ENCODE data around the gene SCCPDH. TPM values are rescaled to one million over a fixed set of nuclear protein-coding genes. Genes with fewer than 3 reads are reported as not detected.

SCCPDH gene
- total and polyA plus RNA-seq, 2 experiments from 2014 or later: 43.6 to 88.0 TPM

DNA sequence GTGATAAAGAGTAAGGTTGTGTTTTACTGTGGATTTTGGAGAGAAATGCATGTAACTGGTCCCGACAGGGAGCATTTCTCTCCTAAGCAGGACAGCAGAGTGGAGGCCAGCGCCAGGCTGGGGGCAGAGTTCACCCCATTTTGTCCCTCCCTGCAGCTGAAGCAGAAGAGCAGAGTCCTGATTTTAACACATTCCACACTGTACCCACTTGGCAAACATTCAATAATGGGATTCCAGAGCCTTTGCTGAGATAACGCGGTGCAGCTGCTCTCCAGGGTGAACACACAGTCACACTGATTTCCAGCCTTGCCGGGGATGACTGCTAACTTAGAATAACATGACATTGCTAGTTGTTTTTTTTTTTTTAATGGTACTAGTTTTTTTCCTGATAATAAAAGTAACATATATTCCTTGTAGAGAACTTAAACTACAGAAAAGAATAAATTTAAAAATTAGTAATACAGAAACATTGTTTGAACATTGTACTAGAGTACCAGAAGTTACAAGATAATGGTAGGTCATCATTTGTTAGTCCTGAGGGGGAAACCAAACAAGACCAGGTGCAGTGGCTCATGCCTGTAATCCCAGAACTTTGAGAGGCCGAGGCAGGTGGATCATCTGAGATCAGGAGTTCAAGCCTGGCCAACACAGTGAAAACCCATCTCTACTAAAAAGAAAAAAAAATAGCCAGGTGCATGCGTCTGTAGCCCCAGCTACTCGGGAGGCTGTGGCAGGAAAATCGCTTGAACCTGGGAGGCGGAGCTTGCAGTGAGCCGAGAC is 77.2 kb downstream of the SCCPDH start:
- peak in 1 of 2 donors; percentile 26 for DNase-seq (ENCODE audit: low read depth in 1 of 2, low spot score in 1 of 2)
- Histone ChIP-seq H3K27me3 (no peaks in the 10 kb centered on the region), H3K27ac (no peak overlapping the region), H3K9me3 (ENCODE audit: low read depth) (no peaks in the 10 kb centered on the region), H3K36me3 (no peaks in the 10 kb centered on the region), H3K4me1 (ENCODE audit: low read depth) (no peaks in the 10 kb centered on the region), H3K4me3 (no peak overlapping the region)
- TF ChIP-seq CTCF (IDR thresholded peaks at IDR 0.05; ENCODE audit: low read depth, low read length): no peak

DNA sequence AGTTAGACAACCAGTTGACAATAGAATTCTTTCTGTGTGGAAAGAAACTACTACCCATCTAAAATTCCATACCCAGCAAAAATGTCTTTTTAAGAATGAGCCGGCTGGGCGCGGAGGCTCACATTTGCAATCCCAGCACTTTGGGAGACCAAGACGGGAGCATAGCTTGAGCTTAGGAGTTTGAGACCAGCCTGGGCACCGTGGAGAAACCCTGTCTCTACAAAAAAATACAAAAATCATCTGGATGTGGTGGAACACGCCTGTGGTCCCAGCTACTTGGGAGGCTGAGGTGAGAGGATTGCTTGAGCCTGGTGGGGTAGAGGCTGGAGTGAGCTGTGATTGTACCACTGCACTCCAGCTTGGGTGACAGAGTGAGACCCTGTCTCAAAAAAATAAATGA is 79.2 kb downstream of the SCCPDH start:
- Histone ChIP-seq H3K27me3 (no peaks in the 10 kb centered on the region), H3K4me1 (ENCODE audit: low read depth) (no peaks in the 10 kb centered on the region), H3K36me3 (no peaks in the 10 kb centered on the region), H3K9me3 (ENCODE audit: low read depth) (no peaks in the 10 kb centered on the region), H3K4me3 (no peak overlapping the region), H3K27ac (no peak overlapping the region)
- no peak for TF ChIP-seq CTCF (IDR thresholded peaks at IDR 0.05; ENCODE audit: low read depth, low read length)
- no peak for DNase-seq (ENCODE audit: low read depth in 1 of 2, low spot score in 1 of 2)

DNA sequence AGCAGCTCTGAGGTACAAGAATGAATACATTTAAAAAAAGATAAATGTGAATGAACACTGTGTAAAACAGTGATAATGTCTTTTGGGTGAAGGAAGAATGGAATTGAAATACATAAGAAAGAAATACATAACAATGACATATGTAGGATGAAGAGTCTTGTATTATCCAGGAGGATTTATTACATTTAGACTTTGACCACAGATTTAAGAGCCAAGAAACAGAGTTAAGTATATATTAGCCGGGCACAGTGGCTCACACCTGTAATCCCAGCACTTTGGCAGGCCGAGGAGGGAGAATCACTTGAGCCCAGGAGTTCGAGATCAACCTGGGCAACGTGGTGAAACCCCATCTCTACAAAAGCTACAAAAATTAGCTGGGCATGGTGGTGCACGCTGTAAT is 79.7 kb downstream of the SCCPDH start:
- Histone ChIP-seq H3K9me3 (ENCODE audit: low read depth) (no peaks in the 10 kb centered on the region), H3K36me3 (no peaks in the 10 kb centered on the region), H3K4me3 (no peak overlapping the region), H3K27ac (no peak overlapping the region), H3K27me3 (no peaks in the 10 kb centered on the region), H3K4me1 (ENCODE audit: low read depth) (no peaks in the 10 kb centered on the region)
- DNase-seq (ENCODE audit: low read depth in 1 of 2, low spot score in 1 of 2): no peak
- TF ChIP-seq CTCF (IDR thresholded peaks at IDR 0.05; ENCODE audit: low read depth, low read length): no peak

GRCh38 chr1:246805135-246805716 is 81.0 kb downstream of the SCCPDH start:
- H3K4me1 ChIP-seq (ENCODE audit: low read depth): no peaks in the 10 kb centered on the region
- TF ChIP-seq CTCF (IDR thresholded peaks at IDR 0.05; ENCODE audit: low read depth, low read length): no peak
- H3K27ac ChIP-seq: no peak overlapping the region

GRCh38 chr1:246809473-246809872 is 85.3 kb downstream of the SCCPDH start:
- Histone ChIP-seq H3K27ac (no peak overlapping the region), H3K36me3 (no peaks in the 10 kb centered on the region), H3K4me1 (ENCODE audit: low read depth) (no peaks in the 10 kb centered on the region), H3K27me3 (no peaks in the 10 kb centered on the region), H3K4me3 (no peak overlapping the region), H3K9me3 (ENCODE audit: low read depth) (no peaks in the 10 kb centered on the region)
- TF ChIP-seq CTCF (IDR thresholded peaks at IDR 0.05; ENCODE audit: low read depth, low read length): no peak
- DNase-seq (ENCODE audit: low read depth in 1 of 2, low spot score in 1 of 2): no peak

More at GRCh38 chr1:246805135-246805716, 81.0 kb downstream of the SCCPDH start:
- Histone ChIP-seq H3K9me3 (ENCODE audit: low read depth) (no peaks in the 10 kb centered on the region), H3K27me3 (no peaks in the 10 kb centered on the region), H3K4me3 (no peak overlapping the region), H3K36me3 (no peaks in the 10 kb centered on the region)
- no peak for DNase-seq (ENCODE audit: low read depth in 1 of 2, low spot score in 1 of 2)
